HG02970 (cell line): ENCODE results near the gene RASD2.
A peak's percentile ranks its signal among the peaks of the same experiment; 100 is the strongest.
"Not testable (repeated sequence)": the region's sequence is repeated elsewhere in the genome, so short reads cannot be mapped to it uniquely, and the experiment has no call there.

ENCODE experiments used
- ATAC-seq: cut with Tn5 transposase; IDR thresholded peaks from one replicate; pipeline ENCODE4 v1.9.1; 2021; ENCODE audit warnings: mild to moderate bottlenecking, moderate library complexity, moderate number of reproducible peaks; ENCODE audit not compliant: unreplicated experiment, low FRiP score

RASD2 gene

GRCh38 chr22:35540595-35541253 lies at the start of gene RASD2:
Gene RASD2 (plus strand): TSS chr22:35540831. CDS start chr22:35546810, 5,979 bp downstream.
- ATAC-seq, result peak; percentile 17

- not testable (repeated sequence) for ATAC-seq
Measured at GRCh38 chr22:35491061-35491907, 49.3 kb upstream of the RASD2 start.

GRCh38 chr22:35491908-35492380 lies 48.7 kb upstream of the RASD2 start:
- ATAC-seq, result no peak

GRCh38 chr22:35493074-35493473 lies 47.6 kb upstream of the RASD2 start:
- no peak for ATAC-seq

GRCh38 chr22:35495711-35496110 lies 44.9 kb upstream of the RASD2 start:
- ATAC-seq, result not testable (repeated sequence)

- ATAC-seq, result no peak
Measured at GRCh38 chr22:35496768-35497312, 43.8 kb upstream of the RASD2 start.

- ATAC-seq, result no peak
Measured at GRCh38 chr22:35498026-35498800, 42.4 kb upstream of the RASD2 start.

GRCh38 chr22:35502836-35503235 lies 37.8 kb upstream of the RASD2 start:
- no peak for ATAC-seq

- ATAC-seq, result no peak
Measured at GRCh38 chr22:35505399-35506258, 35.0 kb upstream of the RASD2 start.

GRCh38 chr22:35506259-35506570 lies 34.4 kb upstream of the RASD2 start:
- no peak for ATAC-seq

- ATAC-seq, result not testable (repeated sequence)
Measured at GRCh38 chr22:35507851-35508250, 32.8 kb upstream of the RASD2 start.

- no peak for ATAC-seq
Measured at GRCh38 chr22:35509451-35509850, 31.2 kb upstream of the RASD2 start.

- ATAC-seq, result no peak
Measured at GRCh38 chr22:35509960-35510359, 30.7 kb upstream of the RASD2 start.

GRCh38 chr22:35510481-35510934 lies 30.1 kb upstream of the RASD2 start:
- no peak for ATAC-seq

GRCh38 chr22:35510951-35511350 lies 29.7 kb upstream of the RASD2 start:
- no peak for ATAC-seq

GRCh38 chr22:35514366-35514765 lies 26.3 kb upstream of the RASD2 start:
- no peak for ATAC-seq

GRCh38 chr22:35515952-35516351 lies 24.7 kb upstream of the RASD2 start:
- not testable (repeated sequence) for ATAC-seq

GRCh38 chr22:35516723-35517122 lies 23.9 kb upstream of the RASD2 start:
- ATAC-seq, result no peak

- ATAC-seq, result no peak
Measured at GRCh38 chr22:35517207-35517606, 23.4 kb upstream of the RASD2 start.
